B cell (primary cell): ENCODE measurements around the gene SYNE4. TPM values are rescaled to one million over a fixed set of nuclear protein-coding genes. Genes with fewer than 3 reads are reported as not detected.
A peak's percentile ranks its signal among the peaks of the same experiment; 100 is the strongest.
"Not testable (repeated sequence)": the region's sequence is repeated elsewhere in the genome, so short reads cannot be mapped to it uniquely, and the experiment has no call there.

Experiments
- ATAC-seq: fragments of 200-7000 bp; cut with Tn5 transposase; one replicate; pipeline ENCODE4 v1.10.0; 2021; ENCODE audit warnings: low read depth, mild to moderate bottlenecking, moderate number of reproducible peaks, moderate library complexity
- CTCF ChIA-PET: fragments of 350-600 bp; sonication (Branson Sonifier 250); formaldehyde crosslinking; loops from one replicate; lab custom pipeline; 2021; ENCODE audit warnings: antibody characterized with exemption, inconsistent platforms; lab: Charles Lee
- POLR2A ChIA-PET: fragments of 350-600 bp; sonication (Branson Sonifier 250); formaldehyde crosslinking; loops from one replicate; lab custom pipeline; 2021; ENCODE audit warnings: antibody characterized with exemption; lab: Charles Lee
- DNase-seq: peaks from one replicate; pipeline ENCODE4 v3.0.0; 2013
- H2AFZ ChIP-seq: 2 replicates; pipeline ENCODE4 v1.6.1; 2012; ENCODE audit warnings: mild to moderate bottlenecking, low read depth, low read length; ENCODE audit not compliant: insufficient read depth, poor library complexity, severe bottlenecking
- H3K27ac ChIP-seq, 2 donors: 1 replicate in 1 of 2; 2 replicates in 1 of 2; pipeline ENCODE4 v1.5.1; 2012 to 2013; ENCODE audit warnings: low read length in 2 of 2, mild to moderate bottlenecking in 2 of 2, moderate library complexity in 1 of 2
- H3K27me3 ChIP-seq, 4 experiments: fragments of 200-600 bp in 1 of 4; sonication (generic) in 1 of 4; replicated peaks in 1 of 4; 1 replicate in 2 of 4; 2 replicates in 2 of 4; pipeline versions ENCODE4 v1.6.1 to v1.7.0; 2013 to 2016; ENCODE audit warnings: low read length in 3 of 4, mild to moderate bottlenecking in 2 of 4, mixed read lengths in 1 of 4, moderate library complexity in 1 of 4; ENCODE audit not compliant: insufficient read depth in 4 of 4, control insufficient read depth in 3 of 4; ENCODE audit errors: control extremely low read depth in 1 of 4
- H3K36me3 ChIP-seq, 2 experiments: replicated peaks in 1 of 2; 1 replicate in 1 of 2; 2 replicates in 1 of 2; pipeline versions ENCODE4 v1.6.1 to v1.7.1; 2013; ENCODE audit warnings: low read length in 1 of 2; ENCODE audit not compliant: insufficient read depth in 2 of 2, control insufficient read depth in 1 of 2; ENCODE audit errors: control extremely low read depth in 1 of 2, extremely low read depth in 1 of 2
- H3K4me1 ChIP-seq, 2 donors: fragments of 200-600 bp in 1 of 2; sonication (generic) in 1 of 2; 1 replicate in 1 of 2; 2 replicates in 1 of 2; pipeline versions ENCODE4 v1.5.1 to v1.6.1; 2013 to 2017; ENCODE audit warnings: low read length in 2 of 2; ENCODE audit not compliant: control insufficient read depth in 2 of 2, insufficient read depth in 2 of 2
- H3K4me2 ChIP-seq: replicated peaks from 2 replicates; pipeline ENCODE3; 2012; ENCODE audit warnings: mild to moderate bottlenecking, low read depth, low read length; ENCODE audit not compliant: poor library complexity, severe bottlenecking
- H3K4me3 ChIP-seq, 5 experiments: fragments of 200-600 bp in 1 of 5; sonication (generic) in 1 of 5; 1 replicate in 3 of 5; 2 replicates in 2 of 5; pipeline versions ENCODE4 v1.5.1 to v1.7.0; 2011 to 2016; ENCODE audit warnings: low read length in 4 of 5, mild to moderate bottlenecking in 4 of 5, low read depth in 2 of 5, control low read depth in 1 of 5, moderate library complexity in 1 of 5; ENCODE audit not compliant: insufficient read depth in 1 of 5; ENCODE audit errors: control extremely low read depth in 1 of 5, extremely low read depth in 1 of 5
- H3K79me2 ChIP-seq: fragments of 200-600 bp; sonication (generic); one replicate; pipeline ENCODE4 v1.6.0; 2016; ENCODE audit warnings: low read length; ENCODE audit not compliant: control insufficient read depth, insufficient read depth
- H3K9ac ChIP-seq: fragments of 200-600 bp; sonication (generic); 2 replicates; pipeline ENCODE4 v1.6.1; 2017; ENCODE audit warnings: mild to moderate bottlenecking, low read length, moderate library complexity
- H3K9me3 ChIP-seq, 3 donors: one replicate each; pipeline versions ENCODE4 v1.6.1 to v1.7.1; 2013; ENCODE audit warnings: low read length in 2 of 3; ENCODE audit not compliant: control insufficient read depth in 2 of 3, insufficient read depth in 1 of 3; ENCODE audit errors: control extremely low read depth in 1 of 3
- H4K20me1 ChIP-seq: 2 replicates; pipeline ENCODE4 v1.6.0; 2012; ENCODE audit warnings: mild to moderate bottlenecking, low read length; ENCODE audit not compliant: insufficient read depth, control insufficient read depth, poor library complexity, severe bottlenecking
- H3K27ac Mint-ChIP-seq: one replicate; pipeline ENCODE4 v1.8.0; 2021; ENCODE audit warnings: mixed read lengths
- H3K27me3 Mint-ChIP-seq: one replicate; pipeline ENCODE4 v1.8.0; 2021; ENCODE audit warnings: mixed read lengths
- H3K4me1 Mint-ChIP-seq: one replicate; pipeline ENCODE4 v1.8.0; 2021; ENCODE audit warnings: mixed read lengths
- H3K4me3 Mint-ChIP-seq: one replicate; pipeline ENCODE4 v1.8.0; 2021; ENCODE audit warnings: mixed read lengths
- H3K9me3 Mint-ChIP-seq: one replicate; pipeline ENCODE4 v1.8.0; 2022; ENCODE audit warnings: mixed read lengths; ENCODE audit not compliant: insufficient read depth
- CTCF ChIP-seq: fragments of 200-600 bp; IDR thresholded peaks from one replicate; pipeline ENCODE4 v1.8.0; 2022; ENCODE audit warnings: antibody characterized with exemption, mild to moderate bottlenecking
- EZH2 ChIP-seq: IDR thresholded peaks from 2 replicates; pipeline ENCODE4 v1.6.1; 2012; ENCODE audit warnings: borderline replicate concordance, low read depth, mild to moderate bottlenecking, moderate library complexity, low read length; ENCODE audit not compliant: insufficient read depth, poor library complexity, severe bottlenecking
- WGBS: methylation state at CpG from one replicate; pipeline ENCODE4 v1.1.5; 2013; ENCODE audit warnings: missing lambda C conversion rate; ENCODE audit not compliant: insufficient coverage; 5-methylcytosine and 5-hydroxymethylcytosine counted together
- intact Hi-C: fragments of 100-400 bp; cut with micrococcal nuclease; formaldehyde crosslinking; loops from one replicate; pipeline ENCODE4 v1.10.0; 2022
- polyA plus RNA-seq: library from polyadenylated mRNA; depleted of rRNA; stranded (reverse); fragments of >200 nt; gene quantifications from 2 replicates; pipeline ENCODE4 v1.2.3, GENCODE V29; 2012
- total RNA-seq, 2 donors: library from RNA; stranded (reverse); fragments of 120-200 nt in 1 of 2; gene quantifications; 1 replicate in 1 of 2; 2 replicates in 1 of 2; pipeline versions ENCODE4 v1.2.3 to v1.2.4, GENCODE V29; 2013 to 2022

The SYNE4 gene
- total and polyA plus RNA-seq, 2 donors (not counting 1 experiment from before 2014, with no cell fraction given) = 2.3 to 2.4 TPM

- CTCF ChIA-PET = no interaction called here
- intact Hi-C loops = no loop called here
- Mint-ChIP-seq H3K27ac (no peak overlapping the region), H3K4me3 (peak overlapping the region; percentile 59), H3K4me1 (peaks cover 5% of the 10 kb centered on the region), H3K27me3 (peaks cover 30% of the 10 kb centered on the region), H3K9me3 (no peaks in the 10 kb centered on the region)
- Histone ChIP-seq H3K79me2 (no peaks in the 10 kb centered on the region), H3K9me3 (peaks cover 0 to 13% (median 0%) of the 10 kb centered on the region in 3 donors), H3K4me1 (peaks cover 6 to 12% of the 10 kb centered on the region in 2 donors), H3K4me3 (no peak overlapping the region), H3K27me3 (peaks cover 0 to 18% (median 3%) of the 10 kb centered on the region in 4 experiments), H3K9ac (no peak overlapping the region), H3K4me2 (peak overlapping the region; percentile 87), H4K20me1 (no peaks in the 10 kb centered on the region), H2AFZ (no peak overlapping the region), H3K36me3 (no peaks in the 10 kb centered on the region), H3K27ac (no peak overlapping the region)
- DNase-seq (no peak), ATAC-seq (no peak)
- over 99% methylated on average over 5 of the region's 5 CpGs for WGBS
- TF ChIP-seq CTCF (no peak), EZH2 (no peak)
- POLR2A ChIA-PET = no interaction called here
Observed at GRCh38 chr19:35986111-35986510, 22.5 kb downstream of the SYNE4 start.

- H3K4me1 Mint-ChIP-seq = peaks cover 5% of the 10 kb centered on the region
- CTCF ChIA-PET = no interaction called here
- no peak overlapping the region for H3K9ac ChIP-seq
- DNase-seq (no peak), ATAC-seq (no peak)
- no peaks in the 10 kb centered on the region for H3K9me3 ChIP-seq
- no peak overlapping the region for H3K27ac ChIP-seq
- no peak overlapping the region for H2AFZ ChIP-seq
- no peak overlapping the region for H3K27ac Mint-ChIP-seq
- no peak overlapping the region for H3K4me2 ChIP-seq
- WGBS = 84% methylated on average over 4 of the region's 8 CpGs
- no peaks in the 10 kb centered on the region for H3K9me3 Mint-ChIP-seq
- no peaks in the 10 kb centered on the region for H3K79me2 ChIP-seq
- no peaks in the 10 kb centered on the region for H3K36me3 ChIP-seq
- peaks cover 47% of the 10 kb centered on the region for H3K27me3 Mint-ChIP-seq
- H4K20me1 ChIP-seq = no peaks in the 10 kb centered on the region
- H3K27me3 ChIP-seq = peaks cover 0 to 19% (median 3%) of the 10 kb centered on the region in 4 experiments
- H3K4me1 ChIP-seq = peaks cover 6 to 12% of the 10 kb centered on the region in 2 donors
- intact Hi-C loops = no loop called here
- no peak overlapping the region for H3K4me3 Mint-ChIP-seq
- TF ChIP-seq EZH2 = no peak
- no peak for TF ChIP-seq CTCF
- POLR2A ChIA-PET = no interaction called here
- H3K4me3 ChIP-seq = no peak overlapping the region
Observed at GRCh38 chr19:35983177-35983576, 25.4 kb downstream of the SYNE4 start.

- H3K36me3 ChIP-seq, H3K4me3 Mint-ChIP-seq, DNase-seq, POLR2A ChIA-PET, H3K27ac Mint-ChIP-seq, H3K9me3 ChIP-seq, ATAC-seq, H2AFZ ChIP-seq, H3K79me2 ChIP-seq, H3K4me3 ChIP-seq, CTCF ChIA-PET, H3K4me1 Mint-ChIP-seq, H4K20me1 ChIP-seq, H3K4me1 ChIP-seq, H3K4me2 ChIP-seq, H3K27ac ChIP-seq, H3K9me3 Mint-ChIP-seq, intact Hi-C loops, H3K9ac ChIP-seq: not testable (repeated sequence)
- peaks cover 0 to 19% (median 3%) of the 10 kb centered on the region in 4 experiments for H3K27me3 ChIP-seq
- 82% methylated on average over 4 of the region's 4 CpGs for WGBS
- H3K27me3 Mint-ChIP-seq = peaks cover 57% of the 10 kb centered on the region
Observed at GRCh38 chr19:35980997-35981396, 27.6 kb downstream of the SYNE4 start.
